Left forelimb (tissue), 1 donor: ENCODE results near the gene TTC6.

Source experiments
- DNase-seq: peaks from one replicate; pipeline ENCODE4 v3.0.0-alpha.2; 2018; ENCODE audit warnings: low spot score

TTC6 gene

GRCh38 chr14:37597914-37598746 lies 2.7 kb downstream of the TTC6 start:
- no peak for DNase-seq

GRCh38 chr14:37598747-37599506 lies 3.5 kb downstream of the TTC6 start:
- DNase-seq = no peak

- DNase-seq = no peak
Observed at GRCh38 chr14:37599507-37600368, 4.3 kb downstream of the TTC6 start.

GRCh38 chr14:37600880-37601741 lies 5.7 kb downstream of the TTC6 start:
- DNase-seq = no peak

GRCh38 chr14:37601865-37602264 lies 6.4 kb downstream of the TTC6 start:
- DNase-seq = no peak

- no peak for DNase-seq
Observed at GRCh38 chr14:37602605-37603453, 7.4 kb downstream of the TTC6 start.

GRCh38 chr14:37603688-37604251 lies 8.3 kb downstream of the TTC6 start:
- no peak for DNase-seq

GRCh38 chr14:37606678-37607077 lies 11.2 kb downstream of the TTC6 start:
- no peak for DNase-seq

- DNase-seq = no peak
Observed at GRCh38 chr14:37608649-37609048, 13.2 kb downstream of the TTC6 start.

- no peak for DNase-seq
Observed at GRCh38 chr14:37610945-37611523, 15.6 kb downstream of the TTC6 start.

GRCh38 chr14:37615582-37616289 lies 20.3 kb downstream of the TTC6 start:
- no peak for DNase-seq

GRCh38 chr14:37616853-37617252 lies 21.4 kb downstream of the TTC6 start:
- no peak for DNase-seq

GRCh38 chr14:37617864-37618365 lies 22.5 kb downstream of the TTC6 start:
- DNase-seq = no peak

GRCh38 chr14:37618498-37619028 lies 23.1 kb downstream of the TTC6 start:
- no peak for DNase-seq

- DNase-seq = no peak
Observed at GRCh38 chr14:37620856-37621255, 25.4 kb downstream of the TTC6 start.

- DNase-seq = peak; percentile 73
Observed at GRCh38 chr14:37622231-37622923, 26.9 kb downstream of the TTC6 start.

- DNase-seq = no peak
Observed at GRCh38 chr14:37623426-37623951, 28.1 kb downstream of the TTC6 start.

- no peak for DNase-seq
Observed at GRCh38 chr14:37623971-37624370, 28.5 kb downstream of the TTC6 start.
